Progenitor cell of endocrine pancreas (in vitro differentiated cells): Measurements from ENCODE around the gene CLEC18A. TPM values are rescaled to one million over a fixed set of nuclear protein-coding genes. Genes with fewer than 3 reads are reported as not detected.

Experiments used
- DNase-seq: peaks from one replicate; pipeline ENCODE4 v3.0.0; 2021; ENCODE audit warnings: low spot score; ENCODE audit not compliant: unreplicated experiment
- H3K27ac Mint-ChIP-seq: 2 replicates; pipeline ENCODE4 v1.8.0; 2021; ENCODE audit warnings: mild to moderate bottlenecking, moderate library complexity, mixed read lengths
- H3K27me3 Mint-ChIP-seq: 2 replicates; pipeline ENCODE4 v1.8.0; 2021; ENCODE audit warnings: mixed read lengths
- H3K36me3 Mint-ChIP-seq: 2 replicates; pipeline ENCODE4 v1.8.0; 2022; ENCODE audit warnings: mixed read lengths; ENCODE audit not compliant: insufficient read depth
- H3K4me1 Mint-ChIP-seq: 2 replicates; pipeline ENCODE4 v1.8.0; 2021; ENCODE audit warnings: low read depth, mixed read lengths
- H3K4me3 Mint-ChIP-seq: 2 replicates; pipeline ENCODE4 v1.8.0; 2021; ENCODE audit warnings: low read depth, mild to moderate bottlenecking, moderate library complexity, mixed read lengths
- H3K9me3 Mint-ChIP-seq: 2 replicates; pipeline ENCODE4 v1.8.0; 2021; ENCODE audit warnings: low read depth, mixed read lengths
- total RNA-seq: library from RNA; stranded (reverse); gene quantifications from 2 replicates; pipeline ENCODE4 v1.2.1, GENCODE V29; 2021
- TF ChIP-seq, protein P1 (sequence below): fragments of 200-600 bp; sonication (generic); IDR thresholded peaks from one replicate; pipeline ENCODE4 v1.5.0; 2021; ENCODE audit warnings: antibody characterized with exemption, mild to moderate bottlenecking; ENCODE audit not compliant: unreplicated experiment

Gene CLEC18A
- total RNA-seq, 1 donor from 2014 or later: 4.1 TPM

DNA sequence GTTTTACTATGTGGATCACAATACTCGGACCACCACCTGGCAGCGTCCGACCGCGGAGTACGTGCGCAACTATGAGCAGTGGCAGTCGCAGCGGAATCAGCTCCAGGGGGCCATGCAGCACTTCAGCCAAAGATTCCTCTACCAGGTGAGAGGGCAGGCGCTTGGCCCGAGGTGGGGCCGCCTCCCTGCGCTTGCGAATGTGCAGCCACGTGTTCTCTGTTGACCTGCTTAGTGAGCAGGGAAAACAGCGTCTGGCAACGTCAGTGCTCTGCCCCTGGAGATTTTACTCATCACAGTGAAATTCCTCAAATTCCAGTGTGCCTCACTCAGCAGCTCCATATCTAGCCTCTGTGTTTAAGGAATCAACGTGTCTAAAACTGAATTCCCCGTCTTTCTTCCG, 33.4 kb upstream of the CLEC18A start:
- no peaks in the 10 kb centered on the region for H3K9me3 Mint-ChIP-seq
- H3K27ac Mint-ChIP-seq: peak overlapping the region; percentile 95
- peaks cover 10% of the 10 kb centered on the region for H3K36me3 Mint-ChIP-seq
- H3K27me3 Mint-ChIP-seq: no peaks in the 10 kb centered on the region
- TF ChIP-seq, protein P1, sequence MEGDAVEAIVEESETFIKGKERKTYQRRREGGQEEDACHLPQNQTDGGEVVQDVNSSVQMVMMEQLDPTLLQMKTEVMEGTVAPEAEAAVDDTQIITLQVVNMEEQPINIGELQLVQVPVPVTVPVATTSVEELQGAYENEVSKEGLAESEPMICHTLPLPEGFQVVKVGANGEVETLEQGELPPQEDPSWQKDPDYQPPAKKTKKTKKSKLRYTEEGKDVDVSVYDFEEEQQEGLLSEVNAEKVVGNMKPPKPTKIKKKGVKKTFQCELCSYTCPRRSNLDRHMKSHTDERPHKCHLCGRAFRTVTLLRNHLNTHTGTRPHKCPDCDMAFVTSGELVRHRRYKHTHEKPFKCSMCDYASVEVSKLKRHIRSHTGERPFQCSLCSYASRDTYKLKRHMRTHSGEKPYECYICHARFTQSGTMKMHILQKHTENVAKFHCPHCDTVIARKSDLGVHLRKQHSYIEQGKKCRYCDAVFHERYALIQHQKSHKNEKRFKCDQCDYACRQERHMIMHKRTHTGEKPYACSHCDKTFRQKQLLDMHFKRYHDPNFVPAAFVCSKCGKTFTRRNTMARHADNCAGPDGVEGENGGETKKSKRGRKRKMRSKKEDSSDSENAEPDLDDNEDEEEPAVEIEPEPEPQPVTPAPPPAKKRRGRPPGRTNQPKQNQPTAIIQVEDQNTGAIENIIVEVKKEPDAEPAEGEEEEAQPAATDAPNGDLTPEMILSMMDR: no peak
- peaks cover 16% of the 10 kb centered on the region for H3K4me1 Mint-ChIP-seq
- DNase-seq: peak; percentile 22
- H3K4me3 Mint-ChIP-seq: no peak overlapping the region

GRCh38 chr16:69918241-69918640, 32.9 kb upstream of the CLEC18A start:
- no peaks in the 10 kb centered on the region for H3K9me3 Mint-ChIP-seq
- H3K4me3 Mint-ChIP-seq: peak overlapping the region; percentile 7
- peaks cover 16% of the 10 kb centered on the region for H3K4me1 Mint-ChIP-seq
- DNase-seq: no peak
- H3K27me3 Mint-ChIP-seq: no peaks in the 10 kb centered on the region
- TF ChIP-seq, protein P1: no peak
- H3K27ac Mint-ChIP-seq: peak overlapping the region; percentile 95
- H3K36me3 Mint-ChIP-seq: peaks cover 10% of the 10 kb centered on the region

DNA sequence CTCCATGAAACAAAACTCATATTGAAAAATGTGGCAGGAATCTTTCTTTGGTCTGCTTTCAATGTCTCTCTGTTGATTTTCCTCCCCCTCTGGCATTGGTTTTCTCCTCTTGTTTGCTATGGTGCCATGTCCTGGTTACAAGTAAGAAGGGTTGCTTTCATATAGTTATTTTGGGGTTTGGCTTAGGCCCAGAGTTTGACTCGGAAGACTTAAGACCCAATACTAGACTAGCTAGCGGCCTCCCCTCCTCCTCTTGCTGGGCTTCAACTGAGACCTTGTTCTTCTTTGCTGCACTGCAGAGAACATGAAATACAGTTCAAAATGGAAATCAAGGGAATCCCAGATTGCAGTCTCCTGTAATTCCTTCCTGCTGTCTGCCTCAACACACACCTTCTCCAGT, 30.0 kb upstream of the CLEC18A start:
- Mint-ChIP-seq H3K36me3 (peaks cover 10% of the 10 kb centered on the region), H3K9me3 (no peaks in the 10 kb centered on the region), H3K4me1 (peaks cover 32% of the 10 kb centered on the region), H3K4me3 (no peak overlapping the region), H3K27ac (peak overlapping the region; percentile 60), H3K27me3 (no peaks in the 10 kb centered on the region)
- DNase-seq: no peak
- TF ChIP-seq, protein P1: no peak

- Mint-ChIP-seq H3K4me3 (no peak overlapping the region), H3K4me1 (peaks cover 32% of the 10 kb centered on the region), H3K27ac (no peak overlapping the region)
Measured at GRCh38 chr16:69922200-69922599, 28.9 kb upstream of the CLEC18A start.

DNA sequence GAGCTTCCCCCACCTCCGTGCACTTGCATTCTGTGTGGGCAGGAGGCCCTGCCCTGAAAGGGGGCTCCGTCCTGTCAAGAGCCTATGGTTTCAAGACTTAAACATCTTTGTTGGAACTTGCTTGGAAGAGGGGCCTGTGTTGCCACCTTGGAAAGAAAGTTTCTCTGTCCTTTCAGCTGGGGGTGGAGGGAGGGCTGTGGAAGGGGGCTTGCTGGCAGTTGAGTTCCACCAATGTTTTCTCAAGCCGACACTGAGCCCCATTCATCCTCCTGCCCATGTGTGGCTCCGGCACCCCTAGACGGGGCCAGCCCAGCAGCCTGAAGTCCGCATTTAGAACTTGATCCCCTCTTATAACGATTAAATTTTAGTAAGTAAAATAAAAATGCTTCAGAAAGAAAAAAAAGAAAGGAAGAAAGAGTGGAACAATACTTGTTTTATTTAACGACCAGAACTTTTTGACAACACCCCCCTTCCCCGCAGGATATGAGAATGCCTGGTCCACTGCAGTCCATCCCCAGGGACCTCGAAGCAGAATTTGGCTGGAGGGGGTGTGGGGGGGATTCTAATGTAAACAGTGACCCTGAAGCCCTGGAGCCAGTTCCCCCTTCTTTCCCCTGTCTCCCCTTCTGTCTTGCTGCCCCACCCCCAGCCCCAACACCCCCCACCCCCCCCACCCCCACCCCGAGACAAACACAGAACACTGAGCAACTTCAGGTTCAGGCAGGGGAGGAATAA, 26.9 kb upstream of the CLEC18A start:
- peak overlapping the region; percentile 86 for H3K27ac Mint-ChIP-seq
- H3K4me3 Mint-ChIP-seq: no peak overlapping the region
- DNase-seq: no peak
- no peaks in the 10 kb centered on the region for H3K27me3 Mint-ChIP-seq
- H3K36me3 Mint-ChIP-seq: peaks cover 10% of the 10 kb centered on the region
- peaks cover 20% of the 10 kb centered on the region for H3K4me1 Mint-ChIP-seq
- no peaks in the 10 kb centered on the region for H3K9me3 Mint-ChIP-seq
- TF ChIP-seq, protein P1: no peak

More at GRCh38 chr16:69922200-69922599, 28.9 kb upstream of the CLEC18A start:
- TF ChIP-seq, protein P1: no peak
- Mint-ChIP-seq H3K27me3 (no peaks in the 10 kb centered on the region), H3K36me3 (peaks cover 10% of the 10 kb centered on the region), H3K9me3 (no peaks in the 10 kb centered on the region)
- DNase-seq: no peak
